MM.1S (cell line): ENCODE results near the gene TJAP1.

Experiments
- EZH2 ChIP-seq: fragments of 300-600 bp; sonication (generic); optimal IDR thresholded peaks from 2 replicates; pipeline ENCODE3; 2017; ENCODE audit warnings: low read depth, mild to moderate bottlenecking, antibody characterized with exemption, low read length, mixed read lengths
- EZH2phosphoT487 ChIP-seq: fragments of 300-600 bp; sonication (generic); IDR thresholded peaks from 2 replicates; pipeline ENCODE4 v1.6.1; 2018; ENCODE audit warnings: antibody characterized with exemption, low read length
- TF ChIP-seq, protein P1 (sequence below): fragments of 300-600 bp; sonication (generic); IDR thresholded peaks from 2 replicates; pipeline ENCODE4 v1.5.1; 2016; ENCODE audit warnings: antibody characterized with exemption, low read length, mixed read lengths

DNA sequence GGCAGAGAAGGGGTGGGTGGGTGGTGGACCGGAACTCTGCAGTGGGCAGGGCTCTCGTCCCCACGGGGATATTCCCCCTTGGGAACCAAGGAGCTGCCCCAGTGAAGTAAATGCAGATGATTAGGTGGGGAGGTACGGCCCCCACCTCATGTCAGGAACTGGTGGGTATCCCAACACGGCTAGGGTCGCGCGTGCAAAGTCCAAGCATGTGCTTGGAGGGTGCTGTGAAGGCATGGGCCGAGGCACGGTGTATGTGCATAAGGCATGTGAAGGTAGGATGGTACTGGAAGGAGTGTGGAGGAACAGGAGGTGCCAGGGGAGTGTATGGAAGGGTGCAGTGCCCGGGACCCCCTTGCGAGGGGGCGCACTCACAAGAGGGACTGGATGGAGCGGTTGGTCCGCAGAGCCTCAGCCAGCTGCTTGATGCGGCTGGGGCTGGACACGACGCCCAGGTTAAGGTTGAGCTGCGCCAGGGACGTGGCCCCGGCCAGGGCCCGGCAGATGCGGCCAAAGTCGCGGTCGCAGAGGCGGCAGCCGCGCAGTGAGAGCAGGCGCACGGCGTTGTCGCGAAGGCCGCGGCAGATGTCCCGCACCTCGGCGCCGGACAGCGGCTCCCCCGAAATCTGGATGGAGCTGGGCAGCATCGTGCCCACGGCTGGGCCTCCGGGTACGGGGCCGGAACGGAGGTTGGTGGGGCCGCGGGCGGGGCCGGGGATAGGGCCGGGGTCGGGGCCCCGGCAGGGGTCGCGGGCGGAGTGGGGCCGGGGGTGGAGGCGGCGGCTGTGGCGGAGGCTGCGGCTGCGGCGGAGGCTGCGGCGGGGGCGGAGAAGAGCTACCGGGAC is 32.0 kb downstream of the TJAP1 start:
- TF ChIP-seq EZH2phosphoT487 (no peak), EZH2 (no peak)
- TF ChIP-seq, protein P1, sequence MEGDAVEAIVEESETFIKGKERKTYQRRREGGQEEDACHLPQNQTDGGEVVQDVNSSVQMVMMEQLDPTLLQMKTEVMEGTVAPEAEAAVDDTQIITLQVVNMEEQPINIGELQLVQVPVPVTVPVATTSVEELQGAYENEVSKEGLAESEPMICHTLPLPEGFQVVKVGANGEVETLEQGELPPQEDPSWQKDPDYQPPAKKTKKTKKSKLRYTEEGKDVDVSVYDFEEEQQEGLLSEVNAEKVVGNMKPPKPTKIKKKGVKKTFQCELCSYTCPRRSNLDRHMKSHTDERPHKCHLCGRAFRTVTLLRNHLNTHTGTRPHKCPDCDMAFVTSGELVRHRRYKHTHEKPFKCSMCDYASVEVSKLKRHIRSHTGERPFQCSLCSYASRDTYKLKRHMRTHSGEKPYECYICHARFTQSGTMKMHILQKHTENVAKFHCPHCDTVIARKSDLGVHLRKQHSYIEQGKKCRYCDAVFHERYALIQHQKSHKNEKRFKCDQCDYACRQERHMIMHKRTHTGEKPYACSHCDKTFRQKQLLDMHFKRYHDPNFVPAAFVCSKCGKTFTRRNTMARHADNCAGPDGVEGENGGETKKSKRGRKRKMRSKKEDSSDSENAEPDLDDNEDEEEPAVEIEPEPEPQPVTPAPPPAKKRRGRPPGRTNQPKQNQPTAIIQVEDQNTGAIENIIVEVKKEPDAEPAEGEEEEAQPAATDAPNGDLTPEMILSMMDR: no peak
